GM19372 (cell line): ENCODE results near the gene PHRF1.

ENCODE experiments used
- ATAC-seq: cut with Tn5 transposase; IDR thresholded peaks from one replicate; pipeline ENCODE4 v1.9.1; 2021; ENCODE audit warnings: mild to moderate bottlenecking, low read depth, moderate library complexity; ENCODE audit not compliant: unreplicated experiment

The PHRF1 gene

GRCh38 chr11:557328-558132 is 18.7 kb upstream of the PHRF1 start:
- no peak for ATAC-seq

- no peak for ATAC-seq
Measured at GRCh38 chr11:558503-558902, 17.8 kb upstream of the PHRF1 start.

- no peak for ATAC-seq
Measured at GRCh38 chr11:559020-559620, 17.1 kb upstream of the PHRF1 start.

GRCh38 chr11:559712-560304 is 16.5 kb upstream of the PHRF1 start:
- ATAC-seq: no peak

GRCh38 chr11:560305-561147 is 15.7 kb upstream of the PHRF1 start, which contains the start of the genes LMNTD2 and RASSF7:
LMNTD2 (minus strand) TSS chr11:560738; CDS start chr11:560716, 22 bp downstream.
RASSF7 (plus strand) TSS chr11:560970; CDS start chr11:561769, 799 bp downstream.
- peak; percentile 77 for ATAC-seq

- peak; percentile 20 for ATAC-seq
Measured at GRCh38 chr11:561148-562003, 14.9 kb upstream of the PHRF1 start.

- ATAC-seq: no peak
Measured at GRCh38 chr11:562046-562645, 14.1 kb upstream of the PHRF1 start.

- no peak for ATAC-seq
Measured at GRCh38 chr11:563066-563811, 13.0 kb upstream of the PHRF1 start.

- no peak for ATAC-seq
Measured at GRCh38 chr11:563812-564578, 12.3 kb upstream of the PHRF1 start.

- ATAC-seq: no peak
Measured at GRCh38 chr11:565921-566509, 10.3 kb upstream of the PHRF1 start.

GRCh38 chr11:567011-567628 is 9.2 kb upstream of the PHRF1 start:
- ATAC-seq: no peak

GRCh38 chr11:567629-568292 is 8.5 kb upstream of the PHRF1 start:
- no peak for ATAC-seq

- ATAC-seq: peak; percentile 88
Measured at GRCh38 chr11:568306-569157, 7.7 kb upstream of the PHRF1 start.

- ATAC-seq: no peak
Measured at GRCh38 chr11:569158-569885, 6.9 kb upstream of the PHRF1 start.

- ATAC-seq: no peak
Measured at GRCh38 chr11:571802-572185, 4.5 kb upstream of the PHRF1 start.
